SU-DHL-6 (cell line): ENCODE data around the gene MRPS15.
"Not testable (repeated sequence)": the region's sequence is repeated elsewhere in the genome, so short reads cannot be mapped to it uniquely, and the experiment has no call there.

Source experiments
- H2AFZ ChIP-seq: fragments of 200-600 bp; sonication (generic); 2 replicates; pipeline ENCODE4 v1.6.1; 2014; ENCODE audit warnings: low read depth, mild to moderate bottlenecking, moderate library complexity, mixed read lengths, antibody characterized with exemption, low read length; ENCODE audit not compliant: severe bottlenecking
- H3F3A ChIP-seq: fragments of 200-600 bp; shearing (Covaris generic); 2 replicates; pipeline ENCODE4 v1.6.0; 2016; ENCODE audit warnings: antibody characterized with exemption, mild to moderate bottlenecking; ENCODE audit not compliant: insufficient read depth
- H3K27ac ChIP-seq: fragments of 200-600 bp; sonication (generic); 2 replicates; pipeline ENCODE4 v1.5.1; 2016; ENCODE audit warnings: low read depth, mild to moderate bottlenecking, low read length, moderate library complexity, mixed read lengths
- H3K27me3 ChIP-seq: fragments of 200-600 bp; sonication (generic), shearing (Covaris generic); 2 replicates; pipeline ENCODE4 v1.6.0; 2014; ENCODE audit warnings: mild to moderate bottlenecking, low read length
- H3K36me3 ChIP-seq: fragments of 200-600 bp; sonication (generic); 2 replicates; pipeline ENCODE4 v1.6.1; 2014; ENCODE audit warnings: mild to moderate bottlenecking, low read length, mixed read lengths
- H3K4me2 ChIP-seq: fragments of 300-600, 200-600 bp; shearing (Covaris generic), sonication (generic); 2 replicates; pipeline ENCODE4 v1.6.0; 2014; ENCODE audit warnings: low read length, low read depth, mild to moderate bottlenecking; ENCODE audit not compliant: poor library complexity, severe bottlenecking
- H3K4me3 ChIP-seq: fragments of 200-600 bp; sonication (generic); 2 replicates; pipeline ENCODE4 v1.5.1; 2014; ENCODE audit warnings: antibody characterized with exemption, low read length, mild to moderate bottlenecking, mixed read lengths; ENCODE audit not compliant: insufficient read depth, poor library complexity, severe bottlenecking
- H3K79me2 ChIP-seq: fragments of 200-600 bp; sonication (generic); 2 replicates; pipeline ENCODE4 v1.6.1; 2014; ENCODE audit warnings: mild to moderate bottlenecking, low read length, moderate library complexity; ENCODE audit not compliant: insufficient read depth
- H3K9ac ChIP-seq: fragments of 200-600 bp; sonication (generic); 2 replicates; pipeline ENCODE4 v1.7.0; 2014; ENCODE audit warnings: mild to moderate bottlenecking, low read length
- H3K9me2 ChIP-seq: fragments of 200-600 bp; sonication (generic); replicated peaks from 2 replicates; pipeline ENCODE4 v1.6.1; 2014; ENCODE audit warnings: low read length; ENCODE audit not compliant: insufficient read depth
- H3K9me3 ChIP-seq: fragments of 200-600 bp; sonication (generic); 2 replicates; pipeline ENCODE4 v1.6.1; 2014; ENCODE audit warnings: low read length, mixed read lengths; ENCODE audit not compliant: insufficient read depth
- H4K20me1 ChIP-seq: fragments of 200-600 bp; sonication (generic); 2 replicates; pipeline ENCODE4 v1.6.1; 2014; ENCODE audit warnings: low read depth, mild to moderate bottlenecking, antibody characterized with exemption, low read length, moderate library complexity, mixed read lengths
- CTCF ChIP-seq: fragments of 200-600 bp; sonication (generic); IDR thresholded peaks from one replicate; pipeline ENCODE4 v1.5.1; 2017; ENCODE audit warnings: antibody characterized with exemption, mild to moderate bottlenecking, low read length, moderate library complexity; ENCODE audit not compliant: insufficient read depth, poor library complexity, severe bottlenecking
- EZH2phosphoT487 ChIP-seq: fragments of 200-600 bp; sonication (generic), shearing (Covaris generic); conservative IDR thresholded peaks from 2 replicates; pipeline ENCODE4 v1.6.1; 2018; ENCODE audit warnings: mild to moderate bottlenecking, antibody characterized with exemption, low read length, moderate library complexity, mixed read lengths

Gene MRPS15

DNA sequence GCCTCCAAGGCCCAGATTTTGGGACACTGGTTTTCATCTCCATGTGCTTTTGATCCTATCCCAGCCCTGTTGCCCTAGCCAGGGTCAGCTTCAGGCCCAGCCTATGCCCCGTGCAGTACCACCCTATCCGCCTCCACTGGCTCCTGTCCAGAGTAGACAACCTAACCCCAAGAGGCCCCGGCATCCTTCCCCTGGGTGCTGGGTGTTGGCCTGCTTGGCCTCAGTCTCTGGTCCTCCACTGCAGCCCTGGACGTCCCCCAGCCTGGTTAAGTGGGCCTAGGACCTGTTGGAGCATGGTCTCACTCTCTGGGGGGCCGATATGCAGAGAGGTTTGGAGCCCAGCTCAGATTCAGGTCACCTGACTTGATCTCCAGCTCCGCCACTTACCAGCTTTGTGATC lies 16.9 kb upstream of the MRPS15 start:
- Histone ChIP-seq H3K79me2 (no peaks in the 10 kb centered on the region), H3K9me3 (no peaks in the 10 kb centered on the region), H3K27me3 (no peaks in the 10 kb centered on the region), H3F3A (peaks cover 2% of the 10 kb centered on the region; the same call in 1 of the 2 replicates), H3K4me2 (no peak overlapping the region), H3K4me3 (no peak overlapping the region), H3K36me3 (no peaks in the 10 kb centered on the region), H4K20me1 (no peaks in the 10 kb centered on the region), H3K9ac (no peak overlapping the region), H3K9me2 (no peaks in the 10 kb centered on the region), H2AFZ (no peak overlapping the region), H3K27ac (no peak overlapping the region)
- no peak for TF ChIP-seq EZH2phosphoT487
- no peak for TF ChIP-seq CTCF

DNA sequence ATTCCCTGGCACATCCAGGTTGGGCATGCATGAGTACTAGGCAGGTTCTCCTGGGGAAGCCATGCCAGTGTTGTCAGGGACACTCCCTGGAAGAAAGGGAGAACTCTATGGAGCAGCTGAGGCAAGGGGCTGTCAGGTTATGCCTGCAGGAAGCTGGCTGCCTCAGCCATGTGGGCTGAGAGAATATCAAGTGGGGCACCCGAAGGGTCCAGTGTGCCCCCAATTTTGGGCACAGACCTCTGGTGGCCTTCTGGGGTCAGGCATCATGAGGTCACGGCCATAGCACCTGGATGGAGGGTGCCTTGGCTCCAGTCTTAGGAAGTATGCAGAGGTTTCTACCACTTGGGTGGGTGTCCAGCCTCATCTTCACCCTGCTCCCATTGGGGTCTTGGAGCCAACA lies 16.0 kb upstream of the MRPS15 start:
- H3K36me3 ChIP-seq: no peaks in the 10 kb centered on the region
- H3K9me2 ChIP-seq: no peaks in the 10 kb centered on the region
- no peak overlapping the region for H3K4me2 ChIP-seq
- no peak for TF ChIP-seq CTCF
- TF ChIP-seq EZH2phosphoT487: no peak
- H3K4me3 ChIP-seq: no peak overlapping the region
- no peak overlapping the region for H3K9ac ChIP-seq
- no peaks in the 10 kb centered on the region for H3K9me3 ChIP-seq
- H3K79me2 ChIP-seq: no peaks in the 10 kb centered on the region
- no peak overlapping the region for H2AFZ ChIP-seq
- H3K27me3 ChIP-seq: no peaks in the 10 kb centered on the region
- no peak overlapping the region for H3K27ac ChIP-seq
- no peaks in the 10 kb centered on the region for H3F3A ChIP-seq
- H4K20me1 ChIP-seq: no peaks in the 10 kb centered on the region

GRCh38 chr1:36479505-36480051 lies 15.4 kb upstream of the MRPS15 start:
- TF ChIP-seq EZH2phosphoT487 (no peak), CTCF (no peak)
- no peak overlapping the region for H3K9ac ChIP-seq
- no peaks in the 10 kb centered on the region for H3K9me2 ChIP-seq
- H4K20me1 ChIP-seq: no peaks in the 10 kb centered on the region
- H3K27me3 ChIP-seq: no peaks in the 10 kb centered on the region
- no peak overlapping the region for H2AFZ ChIP-seq
- H3K36me3 ChIP-seq: no peaks in the 10 kb centered on the region
- no peaks in the 10 kb centered on the region for H3K79me2 ChIP-seq
- 0 out of 2 replicates have a peak, but pooled peaks cover under 1% of the 10 kb centered on the region for H3F3A ChIP-seq
- H3K27ac ChIP-seq: no peak overlapping the region
- no peak overlapping the region for H3K4me2 ChIP-seq
- H3K4me3 ChIP-seq: no peak overlapping the region
- H3K9me3 ChIP-seq: no peaks in the 10 kb centered on the region

- not testable (repeated sequence) for H3K36me3 ChIP-seq, H3K9me3 ChIP-seq, H3K79me2 ChIP-seq, H3K27ac ChIP-seq, H2AFZ ChIP-seq, H3K9me2 ChIP-seq, H3K4me2 ChIP-seq, H4K20me1 ChIP-seq, H3K9ac ChIP-seq, H3K4me3 ChIP-seq, H3F3A ChIP-seq, H3K27me3 ChIP-seq
Measured at GRCh38 chr1:36477615-36478014, 13.4 kb upstream of the MRPS15 start.
